Posterior vena cava (tissue), 2 donors: ENCODE data around the gene SS18L1. TPM values are rescaled to one million over a fixed set of nuclear protein-coding genes. Genes with fewer than 3 reads are reported as not detected.

Experiments used
- DNase-seq: peaks from one replicate; pipeline ENCODE4 v3.0.0-alpha.2; 2020; ENCODE audit warnings: low spot score
- intact Hi-C, 2 donors: fragments of 100-400 bp; cut with DNase I; formaldehyde crosslinking; loops; one replicate each; pipeline versions ENCODE4 v1.14.1 to v1.14.2; 2022 to 2023
- total RNA-seq, 2 donors: library from RNA; stranded (reverse); fragmentation: NEBNext Ultra II Directional; extraction: Animal tissue kit (Norgen Biotek cat#: 25700); gene quantifications; one replicate each; pipeline ENCODE4 v1.2.1, GENCODE V29; 2021
- donor health status: DM: yes; HTN: yes; CAD: no.
- donor health status: DM: yes; HTN: yes; CAD: no.

Gene SS18L1
- total RNA-seq, 2 donors from 2014 or later: 9.7 to 10.3 TPM

DNA sequence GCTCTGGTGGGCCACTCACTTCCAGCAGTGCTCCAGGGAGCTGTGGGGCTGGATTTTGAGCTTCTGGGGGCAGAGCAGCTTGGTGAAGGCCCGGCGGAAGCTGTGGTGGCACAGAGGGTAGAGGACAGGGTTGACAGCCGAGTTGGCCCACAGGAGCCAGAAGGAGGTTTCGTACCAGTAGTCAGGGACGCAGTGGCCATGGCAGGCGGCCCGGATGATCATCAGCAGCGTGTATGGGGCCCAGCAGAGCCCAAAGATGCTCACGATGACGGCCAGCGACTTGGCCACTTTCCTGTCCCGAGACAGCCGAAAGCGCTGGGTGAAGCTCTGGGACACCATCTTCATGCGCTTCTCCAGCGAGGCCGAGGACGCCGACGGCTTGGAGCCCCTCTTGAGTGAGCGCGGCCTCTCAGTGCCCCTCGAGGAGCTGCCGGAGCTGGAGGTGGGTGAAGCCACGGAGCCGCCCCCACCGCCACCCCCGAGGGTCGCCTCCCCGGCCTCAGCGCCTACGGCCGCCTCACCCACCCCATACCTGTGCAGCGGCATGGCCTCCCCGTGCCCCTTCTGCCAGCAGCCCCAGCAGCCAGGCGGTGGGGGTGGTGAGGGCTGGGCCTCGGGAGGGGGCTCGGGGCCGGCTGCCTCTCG lies 72.5 kb downstream of the SS18L1 start:
- DNase-seq: no peak
- intact Hi-C loops: no loop called here

DNA sequence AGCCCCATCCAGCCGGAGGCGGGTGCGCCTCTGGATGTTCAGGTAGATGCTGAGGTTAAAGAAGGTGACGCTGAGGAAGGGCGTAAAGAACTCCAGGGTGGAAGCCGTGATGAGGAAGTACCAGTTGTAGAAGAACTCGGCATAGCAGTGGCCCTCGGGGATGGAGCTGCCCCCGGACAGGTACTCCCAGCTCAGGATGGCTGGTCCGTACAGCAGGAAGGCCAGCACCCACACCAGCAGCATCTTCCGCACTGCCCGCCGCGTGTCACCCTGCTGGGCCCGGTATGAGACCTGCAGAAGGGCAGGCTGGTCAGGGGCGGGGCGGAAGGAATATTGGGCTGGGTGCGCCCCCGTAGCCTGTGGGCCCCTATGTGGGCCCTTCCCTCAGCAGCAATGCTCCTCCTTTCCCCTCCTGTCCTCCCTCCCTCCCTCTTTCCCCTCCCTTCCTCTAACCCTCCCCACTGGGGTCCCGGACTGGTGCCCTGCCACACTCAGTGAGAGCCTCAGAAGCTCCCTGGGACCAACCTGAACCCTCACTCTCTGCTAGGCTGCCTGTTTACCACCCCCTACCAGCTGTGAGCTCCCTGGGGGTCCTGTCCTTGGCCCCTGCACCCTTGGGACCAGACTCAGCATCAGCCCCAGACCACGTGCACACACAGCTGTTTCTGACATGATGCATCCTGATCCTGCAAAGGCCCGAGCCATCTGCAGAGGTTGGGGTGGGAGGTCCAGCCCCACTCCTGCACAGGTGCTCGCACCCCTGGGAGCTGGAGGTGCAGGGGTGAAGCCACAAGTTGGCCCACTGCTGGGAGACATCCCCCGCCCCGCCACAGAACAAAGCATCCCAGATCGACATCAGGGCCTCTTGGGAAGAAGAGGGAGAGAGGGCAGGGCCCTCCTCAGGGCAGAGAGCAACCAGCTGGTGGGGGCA lies 73.3 kb downstream of the SS18L1 start:
- no peak for DNase-seq
- intact Hi-C loops: no loop called here

DNA sequence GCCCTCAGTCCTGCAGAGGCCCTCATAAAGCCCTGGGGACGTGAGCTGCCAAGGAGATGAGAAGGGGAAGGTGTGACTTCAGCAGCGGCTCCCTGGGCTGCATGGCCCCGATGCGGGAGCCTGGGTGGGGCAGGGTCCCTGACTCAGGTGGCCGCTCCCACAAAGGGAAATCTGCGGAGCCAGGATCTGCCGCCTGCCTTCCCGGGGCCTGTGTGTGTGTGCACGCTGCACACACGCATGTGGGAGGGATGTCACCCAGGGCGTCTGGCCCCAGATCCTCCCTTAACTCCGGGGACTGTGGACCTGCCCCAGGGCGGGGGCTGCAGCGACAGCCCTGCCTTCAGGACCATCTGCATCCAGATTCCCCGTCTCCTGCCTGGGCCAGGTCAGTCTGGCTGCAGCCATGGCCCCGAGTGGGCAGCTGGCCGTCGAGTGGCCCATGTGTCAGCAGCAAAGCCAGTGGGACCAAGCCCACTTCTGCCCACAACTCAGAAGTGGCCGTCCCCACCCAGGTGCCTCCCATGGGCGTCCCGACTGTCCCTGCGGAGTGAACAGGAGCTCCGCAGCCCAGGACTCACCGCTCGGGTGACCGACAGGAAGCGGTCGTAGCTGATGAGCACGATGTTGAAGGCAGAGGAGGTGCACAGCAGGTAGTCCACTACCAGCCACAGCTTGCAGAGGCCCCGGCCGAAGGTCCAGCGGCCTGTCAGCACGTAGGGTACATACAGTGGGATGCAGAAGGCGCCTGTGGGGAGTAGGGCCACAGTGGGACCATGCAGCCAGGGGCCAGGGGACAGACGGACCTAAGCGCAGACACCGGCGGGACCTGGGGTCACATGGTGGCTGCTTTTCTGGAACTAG lies 74.6 kb downstream of the SS18L1 start:
- intact Hi-C loops: no loop called here

DNA sequence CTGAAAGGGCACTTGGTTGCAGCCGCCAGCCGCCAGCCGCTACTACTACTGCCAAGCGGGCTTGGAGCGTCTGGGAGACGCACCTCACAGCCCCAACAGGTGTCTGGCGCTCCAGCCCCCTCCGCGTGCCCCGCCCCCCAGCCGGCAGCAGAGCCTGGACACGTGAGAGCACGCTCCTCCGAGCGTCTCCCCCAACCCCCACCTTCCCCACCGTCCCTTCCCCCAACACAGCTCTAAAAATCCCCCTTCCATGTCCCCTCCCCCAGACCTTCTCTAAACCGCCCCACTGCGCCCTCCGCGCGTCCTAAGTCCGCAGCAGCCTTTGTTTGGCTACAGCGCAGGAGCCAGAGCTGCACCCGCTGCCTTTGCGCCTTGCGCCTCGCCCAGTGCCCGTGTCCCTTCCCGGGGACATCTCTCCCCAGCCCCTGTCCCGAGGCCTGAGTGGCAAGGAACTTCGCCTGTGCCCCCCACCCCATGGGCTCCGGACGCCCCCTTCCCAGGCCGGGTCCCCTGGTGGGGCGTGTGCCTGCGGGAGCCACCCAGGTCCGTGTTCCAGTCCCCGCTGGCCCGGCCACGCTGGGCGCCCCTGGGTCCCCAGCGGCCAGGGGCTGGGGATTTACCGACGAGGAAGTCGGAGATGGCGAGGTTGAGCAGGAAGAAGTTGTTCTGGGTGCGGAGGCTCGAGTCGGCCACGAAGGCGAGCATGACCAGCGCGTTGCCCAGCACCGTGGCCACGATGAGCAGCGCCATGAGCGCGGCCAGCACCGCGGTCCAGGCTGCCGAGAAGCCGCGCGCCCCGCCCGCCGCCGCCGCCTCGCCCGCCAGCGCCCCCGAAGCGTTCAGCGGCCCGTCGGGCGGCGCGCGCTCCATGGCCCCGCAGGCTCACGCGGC lies 75.8 kb downstream of the SS18L1 start:
- intact Hi-C loops: no loop called here

More for the DNA sequence above, 74.6 kb downstream of the SS18L1 start:
- DNase-seq: no peak

DNA sequence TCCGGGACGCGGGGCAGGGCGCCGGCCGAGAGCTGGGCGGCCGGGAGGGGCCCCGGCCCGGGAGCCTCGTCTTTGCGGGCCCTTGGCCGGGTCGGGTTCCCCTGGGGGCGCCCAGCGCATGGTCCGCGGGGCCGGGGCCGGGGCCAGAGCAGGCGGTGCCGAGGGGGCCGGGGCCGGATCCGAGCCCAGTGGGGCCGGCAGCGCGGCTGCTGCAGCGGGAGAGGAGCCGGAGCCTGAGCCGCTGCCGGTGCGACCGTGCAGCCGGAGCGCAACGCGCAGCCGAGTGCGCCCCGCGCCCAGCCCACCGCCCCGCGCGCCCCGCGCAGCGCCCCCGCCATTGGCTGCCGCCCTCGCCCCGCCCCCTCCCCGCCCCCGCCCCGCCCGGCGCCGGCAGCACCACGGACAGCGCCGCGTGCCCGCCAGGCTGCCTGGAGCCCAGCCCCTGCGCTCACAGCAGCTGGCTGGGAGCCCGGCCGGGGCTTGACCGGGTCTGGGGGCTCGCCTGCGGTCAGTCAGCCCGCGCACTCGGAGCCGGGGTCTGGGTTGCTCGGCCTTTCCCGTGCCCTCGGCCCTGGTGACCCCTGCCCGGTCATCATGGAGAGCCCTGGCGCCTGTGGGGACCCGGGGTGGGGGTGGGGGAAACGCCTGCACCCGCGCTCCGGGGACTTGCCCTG lies 76.6 kb downstream of the SS18L1 start, which contains the start of gene HRH3:
Gene HRH3 (minus strand): TSS at position 287 of the 674 bp plus-strand sequence. CDS start 308 bp downstream, outside the sequence.
- intact Hi-C loops: no loop called here
- DNase-seq: no peak

More for the DNA sequence above, 75.8 kb downstream of the SS18L1 start:
- no peak for DNase-seq

DNA sequence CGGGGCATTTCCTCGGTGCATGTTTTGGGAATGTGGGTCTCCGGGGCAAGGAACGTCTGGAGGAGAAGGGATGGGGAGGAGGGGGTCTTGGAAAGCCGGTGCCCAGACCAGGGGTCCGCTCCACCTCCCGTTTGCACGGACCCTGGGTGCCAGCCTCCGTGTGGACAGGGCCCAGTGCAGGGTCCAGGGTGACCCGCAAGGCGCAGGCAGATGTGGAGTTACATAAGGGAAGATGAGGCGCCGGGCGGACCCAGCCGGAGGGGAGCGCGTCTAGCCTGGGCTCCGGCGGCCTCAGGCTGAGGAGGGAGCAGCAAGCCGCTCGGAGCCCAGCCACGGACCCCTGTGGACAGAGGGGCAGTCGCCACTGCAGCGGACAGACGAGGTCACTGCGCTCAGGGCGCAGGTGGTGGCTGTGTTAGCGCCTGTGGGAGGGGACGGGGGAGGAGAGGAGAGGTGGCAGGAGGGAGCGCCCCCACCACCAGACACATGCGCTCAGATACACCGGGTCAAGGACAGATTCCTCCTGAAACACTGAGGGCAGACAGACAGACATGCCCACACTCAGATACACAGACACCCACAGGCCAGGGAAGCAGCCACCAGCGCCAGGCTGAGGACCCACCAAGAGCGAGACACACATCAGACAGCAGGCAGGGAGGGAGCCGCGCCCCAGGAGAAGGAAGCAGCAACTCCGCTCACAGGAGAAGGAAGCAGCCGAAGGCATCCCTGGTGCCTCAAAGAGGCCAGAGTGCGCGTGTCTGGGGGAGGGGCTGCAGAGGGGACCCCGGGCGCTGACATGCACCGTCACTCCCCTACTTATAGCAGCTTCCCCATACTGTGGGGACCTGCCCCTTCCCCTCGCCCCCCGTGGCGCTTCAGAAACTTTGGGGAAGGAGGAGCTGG lies 77.3 kb downstream of the SS18L1 start:
- DNase-seq: no peak
- intact Hi-C loops: no loop called here

DNA sequence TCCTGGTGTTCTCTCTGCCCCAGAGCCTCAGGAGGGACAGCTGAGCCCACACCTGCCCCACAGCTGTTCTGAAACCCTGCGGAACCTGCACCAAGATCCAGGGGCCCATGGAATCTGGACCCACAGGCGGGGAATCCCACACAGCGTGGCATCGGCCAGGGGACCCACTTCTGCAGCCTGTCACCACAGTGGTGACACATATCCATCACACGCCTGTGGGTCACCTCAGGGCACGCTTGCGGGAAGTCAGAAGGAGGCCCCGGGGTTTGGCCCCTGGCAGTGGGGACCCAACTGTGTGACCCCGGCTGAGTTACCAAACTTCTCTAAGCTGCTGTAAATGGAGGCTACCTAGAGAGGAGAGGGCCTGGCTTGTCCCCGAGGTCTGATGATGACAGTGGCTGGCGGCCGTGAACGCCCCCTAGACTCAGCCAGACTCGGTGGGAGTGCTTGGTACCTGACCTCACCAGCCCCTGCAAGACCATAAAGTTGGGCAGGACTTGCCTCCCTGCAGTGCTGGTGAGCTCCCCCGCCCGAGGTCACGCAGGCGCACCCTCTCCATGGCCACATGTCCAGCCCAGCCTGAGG lies 78.8 kb downstream of the SS18L1 start:
- intact Hi-C loops: no loop called here

DNA sequence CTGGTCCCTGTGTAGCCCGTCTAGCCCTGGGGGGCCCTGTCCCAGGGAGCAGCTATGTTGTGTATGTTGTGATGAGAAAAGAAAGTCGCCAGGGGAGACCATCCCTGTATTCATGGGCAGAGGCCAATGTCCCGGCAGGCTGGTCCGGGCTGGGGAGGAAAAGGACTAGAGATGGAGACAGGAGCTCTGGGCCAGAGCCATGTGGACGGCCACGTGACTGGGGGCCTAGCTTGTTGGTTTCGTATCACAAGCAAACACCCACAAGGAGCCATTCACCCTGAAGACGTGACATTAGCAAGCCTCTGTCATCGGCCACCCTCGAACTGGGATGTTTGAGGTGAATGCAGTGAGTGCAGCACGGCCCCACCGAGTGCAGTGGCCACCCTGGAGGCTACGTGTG lies 79.4 kb downstream of the SS18L1 start:
- intact Hi-C loops: no loop called here

More for the DNA sequence above, 78.8 kb downstream of the SS18L1 start:
- DNase-seq: no peak

DNA sequence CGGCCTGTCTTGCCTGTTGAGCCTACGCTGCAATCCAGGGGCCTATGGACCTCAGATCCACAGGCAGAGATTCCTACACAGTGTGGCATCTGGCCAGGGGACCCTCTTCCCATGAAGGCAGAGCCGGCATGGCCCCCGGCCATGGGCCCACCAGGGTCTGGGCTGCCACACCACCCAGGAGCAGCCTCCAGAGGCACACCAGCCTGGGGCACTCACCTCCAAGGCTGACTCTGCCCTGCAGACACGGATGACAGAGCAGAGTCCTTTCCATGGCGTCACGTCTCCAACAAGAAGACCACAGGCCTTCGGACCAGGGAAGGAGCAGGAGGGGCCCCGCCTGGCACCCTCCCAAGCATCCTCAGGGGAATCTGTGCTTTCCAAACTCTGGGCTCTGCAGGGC lies 80.0 kb downstream of the SS18L1 start:
- no peak for DNase-seq
- intact Hi-C loops: no loop called here

More for the DNA sequence above, 79.4 kb downstream of the SS18L1 start:
- DNase-seq: no peak

DNA sequence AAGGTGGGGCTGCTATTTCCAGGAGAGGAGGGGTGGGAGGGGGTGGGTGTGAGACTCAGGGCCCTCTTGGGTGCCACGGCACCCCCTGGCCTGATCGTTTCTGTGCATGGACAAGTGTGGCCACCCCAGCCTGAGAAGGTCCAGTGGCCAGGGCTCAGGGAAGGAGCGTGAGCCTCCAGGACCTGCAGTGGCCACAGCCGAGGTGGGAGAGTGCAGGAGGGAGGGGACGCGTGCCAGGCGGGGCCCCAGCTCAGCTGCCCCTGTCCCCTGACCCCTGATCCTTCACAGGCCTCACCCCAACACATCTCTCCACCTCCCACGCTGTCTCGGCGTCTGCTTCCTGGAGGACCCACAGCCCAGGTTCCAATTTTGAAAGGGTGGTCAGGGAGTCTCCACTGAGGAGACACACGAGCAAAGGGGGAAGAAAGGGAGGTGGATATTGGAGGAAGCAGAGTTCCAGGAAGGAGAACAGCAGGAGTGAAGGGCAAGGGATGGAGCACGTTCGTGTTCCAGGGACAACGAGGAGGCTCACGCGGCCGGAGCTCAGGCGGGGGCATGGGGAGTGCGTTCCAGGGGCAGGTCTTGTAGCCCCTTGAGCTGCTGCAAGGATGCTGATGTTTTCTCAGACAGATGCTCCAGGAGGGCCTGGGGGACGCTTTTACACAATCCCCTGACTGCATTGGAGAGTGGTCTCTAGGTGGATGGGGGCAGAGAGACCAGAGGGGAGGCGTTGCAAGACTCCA lies 80.7 kb downstream of the SS18L1 start:
- intact Hi-C loops: no loop called here
- DNase-seq: no peak

DNA sequence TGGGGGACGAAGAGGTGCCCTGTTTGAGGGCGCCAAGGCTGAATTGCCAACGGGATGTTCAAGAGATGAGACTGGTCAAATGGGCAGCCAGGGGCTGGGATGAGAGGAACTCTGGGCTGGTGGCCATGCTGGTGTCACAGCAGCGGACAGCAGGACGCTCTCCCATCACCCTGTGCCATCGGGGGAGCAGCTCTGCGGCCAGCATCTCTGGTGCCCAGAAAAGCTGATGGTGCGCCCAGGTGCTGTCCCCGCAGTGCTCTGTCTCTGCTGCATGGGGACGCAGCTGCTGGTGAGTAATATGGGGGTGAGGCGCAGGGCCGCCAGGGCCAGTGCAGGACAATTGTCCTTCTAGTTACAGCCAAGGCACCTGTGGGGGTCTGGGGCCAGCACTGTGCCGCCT lies 81.5 kb downstream of the SS18L1 start:
- intact Hi-C loops: no loop called here

DNA sequence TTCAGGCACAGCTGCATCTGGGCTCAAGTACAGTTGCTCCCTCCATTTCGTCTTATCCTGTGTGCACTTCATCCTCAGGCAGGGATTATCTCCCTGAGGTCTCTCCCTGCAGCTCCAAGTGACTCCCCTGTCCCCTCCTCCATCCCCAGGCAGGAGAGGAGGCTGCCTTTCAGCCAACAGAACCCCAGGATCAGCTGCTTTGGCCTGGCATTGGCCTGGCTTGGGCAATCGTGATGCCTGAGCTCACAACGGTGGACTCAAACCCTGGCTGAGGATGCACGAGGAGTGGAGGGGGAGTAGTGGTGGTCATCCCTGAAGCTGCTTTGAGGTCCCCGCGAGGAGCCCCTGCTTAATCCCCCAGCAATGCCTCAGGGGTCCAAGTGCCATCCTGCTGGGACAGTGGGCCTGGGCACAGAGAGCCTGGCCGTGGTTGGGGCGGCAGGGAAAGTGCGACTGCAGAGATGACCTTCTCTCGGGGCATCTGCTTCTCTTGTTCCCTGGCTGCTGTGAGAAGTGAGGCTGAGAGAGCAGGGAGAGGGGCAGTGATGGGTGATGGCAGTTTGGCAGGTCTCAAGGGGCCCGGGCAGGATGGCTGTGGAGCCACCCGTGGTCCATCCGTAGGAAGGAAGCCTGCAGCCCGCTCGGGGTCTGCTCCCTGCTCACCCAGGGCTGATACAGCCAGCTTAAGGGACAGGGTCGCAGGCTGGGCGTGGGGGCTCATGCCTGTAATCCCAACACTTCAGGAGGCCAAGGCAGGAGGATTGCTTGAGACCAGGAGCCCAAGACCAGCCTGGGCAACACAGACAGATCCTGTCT lies 82.5 kb downstream of the SS18L1 start:
- DNase-seq: no peak
- intact Hi-C loops: no loop called here

More for the DNA sequence above, 81.5 kb downstream of the SS18L1 start:
- DNase-seq: no peak

DNA sequence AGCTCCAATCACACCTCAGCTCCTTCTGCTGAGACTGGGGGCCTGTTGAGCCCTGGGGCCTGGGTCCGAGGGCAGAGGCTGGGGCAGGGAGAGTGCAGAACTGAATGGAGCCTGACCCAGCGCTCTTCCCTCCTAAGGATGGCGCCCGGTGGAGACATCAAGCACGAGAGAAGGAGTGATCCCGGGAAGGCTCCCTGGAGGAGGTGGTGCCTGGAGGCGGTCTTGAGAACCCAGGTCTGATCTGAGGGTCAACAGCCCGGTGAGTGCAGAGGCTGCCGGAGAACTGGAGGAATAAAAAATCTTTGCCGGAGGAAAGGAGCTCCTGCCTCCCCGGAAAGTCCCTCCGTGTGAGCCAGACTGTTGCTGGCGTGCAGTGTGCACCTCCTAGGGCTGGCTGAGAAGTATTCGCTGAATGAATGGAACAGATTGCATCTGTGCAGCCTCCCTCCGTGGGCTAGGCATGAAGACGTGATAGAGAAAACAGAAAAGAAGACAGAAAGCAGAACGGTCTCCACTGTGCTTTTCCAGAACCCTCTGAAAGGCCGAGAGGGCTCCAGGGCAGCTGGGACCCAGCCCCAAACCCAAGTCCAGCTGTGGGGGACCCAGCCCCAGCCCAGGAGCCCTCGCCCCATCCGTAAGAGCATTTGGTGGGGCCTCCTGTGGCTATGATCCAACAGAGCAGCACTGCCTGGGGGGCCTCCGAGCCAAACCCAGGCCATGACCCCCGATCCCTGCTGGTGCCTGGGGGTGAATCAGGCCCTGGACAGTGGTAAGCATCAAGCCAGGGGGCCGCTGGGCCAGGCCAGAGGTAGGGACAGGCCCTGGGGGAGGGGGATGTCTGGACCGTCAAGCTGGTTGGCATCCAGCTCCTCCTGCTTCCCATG lies 83.4 kb downstream of the SS18L1 start:
- intact Hi-C loops: no loop called here
- DNase-seq: no peak

DNA sequence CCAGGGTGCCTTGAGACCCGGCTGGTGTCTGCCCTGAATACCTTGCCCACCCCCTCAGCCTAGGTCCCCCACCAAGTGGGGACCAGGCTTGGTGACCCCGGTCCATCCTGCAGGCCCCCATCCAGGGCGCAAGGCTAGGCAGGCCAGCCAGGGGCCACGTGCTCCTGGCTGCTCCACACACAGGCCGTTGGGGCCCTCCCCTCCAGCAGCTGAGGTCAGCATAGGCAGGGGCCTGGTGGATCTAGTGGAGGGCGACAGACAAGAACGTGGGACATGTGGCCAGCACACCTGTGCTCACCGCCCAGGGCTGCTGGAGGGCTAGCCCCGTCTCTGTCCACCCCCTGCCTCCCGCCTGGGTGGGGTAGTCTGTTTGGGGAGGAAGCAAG lies 84.0 kb downstream of the SS18L1 start:
- DNase-seq: no peak
- intact Hi-C loops: no loop called here
